ENCODE measurements around the gene NUP205. TPM values are rescaled to one million over a fixed set of nuclear protein-coding genes. Genes with fewer than 3 reads are reported as not detected.

NUP205 gene
- total and polyA plus RNA-seq, 4 donors = 39.7 to 51.5 (median 44.8) TPM

DNA sequence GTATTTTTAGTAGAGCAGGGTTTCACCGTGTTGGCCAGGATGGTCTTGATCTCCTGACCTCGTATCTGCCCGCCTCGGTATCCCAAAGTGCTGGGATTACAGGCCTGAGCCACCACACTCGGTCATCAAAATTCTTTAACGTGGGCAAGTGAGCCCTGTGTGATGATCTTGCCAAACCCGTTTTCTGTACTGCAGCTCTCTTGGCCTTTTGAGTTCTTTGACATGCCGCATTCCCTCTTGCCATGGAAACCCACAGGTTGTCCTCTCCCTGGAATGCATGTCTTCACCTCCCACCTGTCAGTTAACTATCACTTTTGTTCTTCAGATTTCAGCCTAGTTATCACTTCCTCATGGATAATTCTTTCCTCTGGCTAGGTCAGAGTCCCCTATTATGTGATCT is 5.0 kb downstream of the NUP205 start:
- H3K9me3 ChIP-seq (ENCODE audit: control insufficient read depth, insufficient read depth, low read length) = no peaks in the 10 kb centered on the region

DNA sequence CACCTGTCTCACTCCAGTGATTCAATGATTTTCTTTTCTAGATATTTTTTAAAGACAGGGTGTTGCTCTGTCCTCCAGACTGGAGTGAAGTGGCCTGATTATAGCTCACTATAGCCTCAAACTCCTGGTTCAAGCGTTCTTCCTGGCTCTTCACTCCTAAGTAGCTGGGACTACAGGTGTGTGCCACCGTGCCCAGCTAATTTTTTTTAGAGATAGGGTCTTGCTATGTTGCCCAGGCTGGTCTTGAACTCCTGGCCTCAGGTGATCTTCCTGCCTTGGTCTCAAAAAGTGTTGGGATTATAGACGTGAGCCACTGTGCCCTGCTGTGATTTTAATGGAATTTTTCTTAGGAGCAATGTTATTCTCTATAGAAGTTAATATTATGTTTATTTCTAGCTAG is 14.1 kb downstream of the NUP205 start:
- WGBS (ENCODE audit: insufficient coverage) = 100% methylated on average over 1 of the region's 3 CpGs
- H3K9me3 ChIP-seq (ENCODE audit: control insufficient read depth, insufficient read depth, low read length) = no peaks in the 10 kb centered on the region
- no peaks in the 10 kb centered on the region for H3K27me3 ChIP-seq (ENCODE audit: control insufficient read depth, insufficient read depth, low read length)
- H3K4me3 ChIP-seq (ENCODE audit: low read depth, low read length) = no peak overlapping the region
- H3K4me1 ChIP-seq (ENCODE audit: control insufficient read depth, insufficient read depth, low read length) = no peaks in the 10 kb centered on the region
- peaks cover 19% of the 10 kb centered on the region for H3K36me3 ChIP-seq (ENCODE audit: control insufficient read depth, insufficient read depth, low read length)
- no peak overlapping the region for H3K27ac ChIP-seq (ENCODE audit: low read depth, low read length)
- DNase-seq (ENCODE audit: low read depth in 4 of 6, low spot score in 6 of 6) = no peak

More for the DNA sequence above, 5.0 kb downstream of the NUP205 start:
- Histone ChIP-seq H3K4me1 (ENCODE audit: control insufficient read depth, insufficient read depth, low read length) (peaks cover 7% of the 10 kb centered on the region), H3K27me3 (ENCODE audit: control insufficient read depth, insufficient read depth, low read length) (no peaks in the 10 kb centered on the region), H3K27ac (ENCODE audit: low read depth, low read length) (no peak overlapping the region), H3K4me3 (ENCODE audit: low read depth, low read length) (no peak overlapping the region), H3K36me3 (ENCODE audit: control insufficient read depth, insufficient read depth, low read length) (peaks cover 3% of the 10 kb centered on the region)
- no peak for DNase-seq (ENCODE audit: low read depth in 4 of 6, low spot score in 6 of 6)
- WGBS (ENCODE audit: insufficient coverage) = 85% methylated on average over 8 of the region's 8 CpGs

DNA sequence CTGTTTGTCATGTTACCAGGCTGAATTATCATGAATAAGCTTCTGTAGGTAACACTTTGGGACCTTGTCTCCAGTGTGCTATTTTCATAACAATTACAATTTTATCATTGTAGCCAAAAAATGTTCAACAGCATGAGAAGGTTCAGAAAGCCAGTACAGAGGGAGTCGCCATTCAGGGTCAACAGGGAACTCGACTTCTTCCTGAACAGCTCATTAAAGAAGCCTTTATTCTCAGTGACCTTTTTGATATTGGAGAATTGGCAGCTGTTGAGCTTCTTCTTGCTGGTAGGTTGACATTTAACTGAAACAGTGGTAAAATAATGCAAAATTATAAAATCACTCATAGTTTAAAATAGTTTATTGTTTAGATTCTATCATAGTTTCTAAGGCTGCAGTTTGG is 15.8 kb downstream of the NUP205 start:
- Histone ChIP-seq H3K27me3 (ENCODE audit: control insufficient read depth, insufficient read depth, low read length) (no peaks in the 10 kb centered on the region), H3K36me3 (ENCODE audit: control insufficient read depth, insufficient read depth, low read length) (peaks cover 19% of the 10 kb centered on the region), H3K4me3 (ENCODE audit: low read depth, low read length) (no peak overlapping the region), H3K4me1 (ENCODE audit: control insufficient read depth, insufficient read depth, low read length) (no peaks in the 10 kb centered on the region), H3K9me3 (ENCODE audit: control insufficient read depth, insufficient read depth, low read length) (no peaks in the 10 kb centered on the region), H3K27ac (ENCODE audit: low read depth, low read length) (no peak overlapping the region)
- WGBS (ENCODE audit: insufficient coverage) = no CpG with 5 or more reads among the region's 2 CpGs
- DNase-seq (ENCODE audit: low read depth in 4 of 6, low spot score in 6 of 6) = no peak

GRCh38 chr7:135575296-135575695 is 17.6 kb downstream of the NUP205 start:
- Histone ChIP-seq H3K9me3 (ENCODE audit: control insufficient read depth, insufficient read depth, low read length) (no peaks in the 10 kb centered on the region), H3K36me3 (ENCODE audit: control insufficient read depth, insufficient read depth, low read length) (peaks cover 35% of the 10 kb centered on the region), H3K27ac (ENCODE audit: low read depth, low read length) (no peak overlapping the region), H3K27me3 (ENCODE audit: control insufficient read depth, insufficient read depth, low read length) (no peaks in the 10 kb centered on the region), H3K4me3 (ENCODE audit: low read depth, low read length) (no peak overlapping the region), H3K4me1 (ENCODE audit: control insufficient read depth, insufficient read depth, low read length) (no peaks in the 10 kb centered on the region)
- WGBS (ENCODE audit: insufficient coverage) = 94% methylated on average over 3 of the region's 4 CpGs
- no peak for DNase-seq (ENCODE audit: low read depth in 4 of 6, low spot score in 6 of 6)

- Histone ChIP-seq H3K27me3 (ENCODE audit: control insufficient read depth, insufficient read depth, low read length) (no peaks in the 10 kb centered on the region), H3K9me3 (ENCODE audit: control insufficient read depth, insufficient read depth, low read length) (no peaks in the 10 kb centered on the region), H3K4me1 (ENCODE audit: control insufficient read depth, insufficient read depth, low read length) (no peaks in the 10 kb centered on the region), H3K27ac (ENCODE audit: low read depth, low read length) (no peak overlapping the region), H3K36me3 (ENCODE audit: control insufficient read depth, insufficient read depth, low read length) (peaks cover 60% of the 10 kb centered on the region), H3K4me3 (ENCODE audit: low read depth, low read length) (no peak overlapping the region)
- no peak for DNase-seq (ENCODE audit: low read depth in 4 of 6, low spot score in 6 of 6)
- 100% methylated on average over 1 of the region's 3 CpGs for WGBS (ENCODE audit: insufficient coverage)
Observed at GRCh38 chr7:135578569-135578968, 20.9 kb downstream of the NUP205 start.

GRCh38 chr7:135584362-135585353 is 26.9 kb downstream of the NUP205 start:
- Histone ChIP-seq H3K36me3 (ENCODE audit: control insufficient read depth, insufficient read depth, low read length) (peaks cover 52% of the 10 kb centered on the region), H3K27me3 (ENCODE audit: control insufficient read depth, insufficient read depth, low read length) (no peaks in the 10 kb centered on the region), H3K4me1 (ENCODE audit: control insufficient read depth, insufficient read depth, low read length) (no peaks in the 10 kb centered on the region), H3K27ac (ENCODE audit: low read depth, low read length) (no peak overlapping the region), H3K9me3 (ENCODE audit: control insufficient read depth, insufficient read depth, low read length) (no peaks in the 10 kb centered on the region), H3K4me3 (ENCODE audit: low read depth, low read length) (no peak overlapping the region)
- WGBS (ENCODE audit: insufficient coverage) = no CpG with 5 or more reads among the region's 3 CpGs
- peak in 1 of 6 donors; percentile 38 for DNase-seq (ENCODE audit: low read depth in 4 of 6, low spot score in 6 of 6)

GRCh38 chr7:135597181-135597925 is 39.6 kb downstream of the NUP205 start:
- WGBS (ENCODE audit: insufficient coverage) = no CpG with 5 or more reads among the region's 2 CpGs

DNA sequence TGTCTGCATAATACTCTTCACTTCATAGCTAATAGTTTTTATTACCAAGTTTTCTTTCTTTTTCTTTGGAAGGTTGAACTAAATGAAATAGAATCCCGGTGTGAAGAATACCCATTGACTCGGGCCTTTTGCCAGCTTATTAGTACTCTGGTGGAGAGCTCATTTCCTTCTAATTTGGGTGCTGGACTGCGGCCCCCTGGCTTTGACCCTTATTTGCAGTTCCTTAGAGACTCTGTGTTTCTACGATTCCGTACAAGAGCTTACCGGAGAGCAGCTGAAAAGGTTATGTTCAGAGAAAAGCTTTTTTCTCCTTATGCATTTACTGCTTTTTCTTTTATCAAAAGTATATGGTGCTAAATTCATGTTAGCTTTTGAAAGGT is 40.2 kb downstream of the NUP205 start:
- peak in 5 of 6 donors; percentile 27 to 79 (median 53) for DNase-seq (ENCODE audit: low read depth in 4 of 6, low spot score in 6 of 6)
- H3K9me3 ChIP-seq (ENCODE audit: control insufficient read depth, insufficient read depth, low read length) = no peaks in the 10 kb centered on the region
- H3K36me3 ChIP-seq (ENCODE audit: control insufficient read depth, insufficient read depth, low read length) = peaks cover 6% of the 10 kb centered on the region
- H3K4me3 ChIP-seq (ENCODE audit: low read depth, low read length) = no peak overlapping the region
- H3K27ac ChIP-seq (ENCODE audit: low read depth, low read length) = no peak overlapping the region
- no peaks in the 10 kb centered on the region for H3K4me1 ChIP-seq (ENCODE audit: control insufficient read depth, insufficient read depth, low read length)
- 20% methylated on average over 1 of the region's 6 CpGs for WGBS (ENCODE audit: insufficient coverage)
- H3K27me3 ChIP-seq (ENCODE audit: control insufficient read depth, insufficient read depth, low read length) = no peaks in the 10 kb centered on the region

More at GRCh38 chr7:135597181-135597925, 39.6 kb downstream of the NUP205 start:
- Histone ChIP-seq H3K36me3 (ENCODE audit: control insufficient read depth, insufficient read depth, low read length) (peaks cover 6% of the 10 kb centered on the region), H3K27me3 (ENCODE audit: control insufficient read depth, insufficient read depth, low read length) (no peaks in the 10 kb centered on the region), H3K27ac (ENCODE audit: low read depth, low read length) (peak overlapping the region; percentile 19), H3K4me1 (ENCODE audit: control insufficient read depth, insufficient read depth, low read length) (no peaks in the 10 kb centered on the region), H3K9me3 (ENCODE audit: control insufficient read depth, insufficient read depth, low read length) (no peaks in the 10 kb centered on the region), H3K4me3 (ENCODE audit: low read depth, low read length) (no peak overlapping the region)
- DNase-seq (ENCODE audit: low read depth in 4 of 6, low spot score in 6 of 6) = no peak

GRCh38 chr7:135599471-135599870 is 41.8 kb downstream of the NUP205 start:
- Histone ChIP-seq H3K36me3 (ENCODE audit: control insufficient read depth, insufficient read depth, low read length) (peaks cover 13% of the 10 kb centered on the region), H3K4me3 (ENCODE audit: low read depth, low read length) (no peak overlapping the region)

More at GRCh38 chr7:135599471-135599870, 41.8 kb downstream of the NUP205 start:
- Histone ChIP-seq H3K27me3 (ENCODE audit: control insufficient read depth, insufficient read depth, low read length) (no peaks in the 10 kb centered on the region), H3K4me1 (ENCODE audit: control insufficient read depth, insufficient read depth, low read length) (no peaks in the 10 kb centered on the region), H3K27ac (ENCODE audit: low read depth, low read length) (no peak overlapping the region), H3K9me3 (ENCODE audit: control insufficient read depth, insufficient read depth, low read length) (no peaks in the 10 kb centered on the region)
- DNase-seq (ENCODE audit: low read depth in 4 of 6, low spot score in 6 of 6) = no peak
